ENCODE results near the gene PTTG2.

Gene PTTG2

GRCh38 chr4:37985730-37986275, 25.6 kb downstream of the PTTG2 start:
- no peak for DNase-seq (ENCODE audit: low read depth in 2 of 2)

DNA sequence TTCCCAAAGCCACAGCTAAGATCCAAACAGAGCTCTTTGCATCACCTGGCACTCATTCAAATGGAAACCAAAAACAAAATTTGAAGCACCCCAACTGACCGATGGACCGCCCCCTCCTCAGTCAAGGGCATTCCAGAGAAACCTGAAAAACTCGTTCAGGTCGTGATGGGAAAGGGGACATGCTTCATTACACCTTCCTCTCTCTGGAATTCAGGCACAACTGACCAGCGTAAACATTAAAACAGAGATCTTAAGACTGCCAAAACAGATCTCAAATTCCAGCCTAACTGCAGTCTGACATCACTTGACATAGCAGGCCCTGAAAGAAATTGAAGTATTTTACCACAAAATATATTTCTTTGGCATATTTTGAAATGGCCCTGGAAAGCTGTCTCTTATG, 28.5 kb downstream of the PTTG2 start:
- DNase-seq (ENCODE audit: low read depth in 2 of 2), result no peak

DNA sequence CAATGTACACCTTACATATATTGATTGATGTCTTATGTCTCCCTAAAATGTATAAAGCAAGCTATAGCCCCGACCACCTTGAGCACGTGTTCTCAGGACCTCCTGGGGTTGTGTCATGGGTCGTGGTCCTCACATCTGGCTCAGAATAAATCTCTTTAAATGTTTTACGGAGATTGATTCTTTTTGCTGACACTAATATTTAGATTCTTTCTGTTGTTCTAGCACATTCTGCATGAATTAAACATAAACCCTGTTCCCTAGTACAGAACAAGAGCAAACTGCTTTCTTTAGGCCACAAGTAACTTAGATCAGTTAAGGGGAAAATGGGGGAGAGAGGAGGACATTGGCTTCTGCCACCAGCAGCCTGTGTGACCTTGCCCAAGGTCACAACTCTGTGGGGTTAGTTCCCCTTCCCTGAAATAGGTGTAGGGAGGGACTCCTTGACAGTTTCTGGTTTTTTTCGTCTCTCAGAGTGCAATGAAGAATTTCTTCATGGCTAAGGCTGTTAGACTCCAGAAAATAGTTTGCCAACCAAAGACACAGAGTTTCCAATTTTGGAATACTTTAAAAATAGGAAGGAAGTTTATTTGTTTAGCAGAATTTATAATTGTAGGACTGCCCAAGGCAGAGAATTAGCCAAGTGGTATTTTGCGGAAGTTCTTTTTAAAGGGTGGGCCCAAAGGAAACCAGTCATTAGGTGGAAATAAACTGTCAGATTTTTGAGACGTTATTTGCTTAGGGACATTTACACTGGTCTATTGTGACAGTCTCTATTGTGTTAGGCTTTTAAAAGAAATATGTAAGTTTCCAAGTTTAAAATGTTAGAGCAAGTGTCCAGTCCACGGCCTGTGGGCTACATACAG, 29.4 kb downstream of the PTTG2 start:
- no peak for DNase-seq (ENCODE audit: low read depth in 2 of 2)

GRCh38 chr4:37990731-37991245, 30.6 kb downstream of the PTTG2 start:
- no peak for DNase-seq (ENCODE audit: low read depth in 2 of 2)

GRCh38 chr4:37991623-37992410, 31.6 kb downstream of the PTTG2 start:
- no peak for DNase-seq (ENCODE audit: low read depth in 2 of 2)

GRCh38 chr4:37993806-37994205, 33.6 kb downstream of the PTTG2 start:
- DNase-seq (ENCODE audit: low read depth in 2 of 2), result no peak

DNA sequence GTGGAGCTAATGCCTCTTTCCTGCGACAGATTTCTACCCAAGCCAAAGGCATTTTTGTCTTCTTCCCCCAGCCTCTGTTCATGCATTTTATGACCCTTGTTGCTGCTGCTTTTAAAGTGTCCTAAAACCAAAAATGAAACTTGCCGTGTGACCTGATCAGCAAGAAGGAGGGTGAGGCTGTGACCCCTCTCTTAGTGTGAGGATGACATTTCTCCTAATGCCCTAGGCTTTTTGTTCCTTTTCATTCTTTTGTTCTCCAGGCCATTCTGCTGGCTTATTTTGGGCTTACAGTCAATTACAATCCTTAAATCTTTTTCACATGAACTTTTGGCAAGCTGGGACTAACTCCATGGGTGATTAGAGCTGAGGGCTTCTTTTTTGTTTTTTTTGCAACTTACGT, 34.4 kb downstream of the PTTG2 start:
- no peak for DNase-seq (ENCODE audit: low read depth in 2 of 2)

GRCh38 chr4:37995299-37995821, 35.2 kb downstream of the PTTG2 start:
- no peak for DNase-seq (ENCODE audit: low read depth in 2 of 2)

- DNase-seq (ENCODE audit: low read depth in 2 of 2), result no peak
Measured at GRCh38 chr4:37995981-37996775, 36.0 kb downstream of the PTTG2 start.

GRCh38 chr4:37998226-37998625, 38.0 kb downstream of the PTTG2 start:
- DNase-seq (ENCODE audit: low read depth in 2 of 2), result no peak

- DNase-seq (ENCODE audit: low read depth in 2 of 2), result no peak
Measured at GRCh38 chr4:37999000-37999716, 39.0 kb downstream of the PTTG2 start.

DNA sequence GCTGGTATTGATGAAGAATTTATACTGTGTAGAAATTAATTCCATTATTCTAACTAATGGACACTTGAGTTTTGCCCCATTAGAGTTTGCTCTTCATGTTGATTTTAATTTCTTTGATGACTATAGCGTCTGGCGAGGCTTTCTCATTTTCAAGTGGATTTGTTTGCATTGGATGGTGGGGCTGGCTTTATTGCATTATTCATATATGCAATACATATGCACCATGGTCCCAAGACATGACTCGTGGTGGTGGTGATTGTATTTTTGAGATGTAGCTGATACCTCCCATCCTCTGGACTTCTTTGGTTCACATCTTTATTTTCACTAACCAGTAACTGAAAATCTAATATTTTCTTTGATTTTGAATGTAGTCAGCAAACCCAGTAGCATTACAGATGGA, 39.8 kb downstream of the PTTG2 start:
- DNase-seq (ENCODE audit: low read depth in 2 of 2), result no peak

- no peak for DNase-seq (ENCODE audit: low read depth in 2 of 2)
Measured at GRCh38 chr4:38001927-38002326, 41.7 kb downstream of the PTTG2 start.

- no peak for DNase-seq (ENCODE audit: low read depth in 2 of 2)
Measured at GRCh38 chr4:38002451-38003071, 42.4 kb downstream of the PTTG2 start.

DNA sequence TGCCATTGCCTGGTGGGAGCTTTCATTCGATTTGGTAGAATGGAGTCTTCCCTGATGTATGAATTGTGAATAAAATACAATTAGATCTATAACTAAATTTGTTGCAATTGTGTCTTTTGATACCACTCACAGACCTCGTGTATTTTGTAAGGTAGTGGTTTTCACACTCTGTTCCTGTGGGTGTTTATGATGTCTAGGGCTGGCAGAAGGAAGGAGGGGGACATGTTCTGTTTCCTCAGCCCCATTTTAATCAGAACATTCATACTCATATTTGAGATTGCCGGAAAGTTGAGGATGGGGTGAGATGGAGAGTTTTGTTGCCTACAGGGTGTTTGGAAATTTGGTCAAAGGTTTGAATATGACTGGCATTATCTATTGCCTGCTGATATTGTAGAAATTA, 42.9 kb downstream of the PTTG2 start:
- peak in 1 of 2 donors; percentile 2 for DNase-seq (ENCODE audit: low read depth in 2 of 2)

GRCh38 chr4:38003628-38004027, 43.4 kb downstream of the PTTG2 start:
- no peak for DNase-seq (ENCODE audit: low read depth in 2 of 2)

- no peak for DNase-seq (ENCODE audit: low read depth in 2 of 2)
Measured at GRCh38 chr4:38004062-38004461, 43.9 kb downstream of the PTTG2 start.

DNA sequence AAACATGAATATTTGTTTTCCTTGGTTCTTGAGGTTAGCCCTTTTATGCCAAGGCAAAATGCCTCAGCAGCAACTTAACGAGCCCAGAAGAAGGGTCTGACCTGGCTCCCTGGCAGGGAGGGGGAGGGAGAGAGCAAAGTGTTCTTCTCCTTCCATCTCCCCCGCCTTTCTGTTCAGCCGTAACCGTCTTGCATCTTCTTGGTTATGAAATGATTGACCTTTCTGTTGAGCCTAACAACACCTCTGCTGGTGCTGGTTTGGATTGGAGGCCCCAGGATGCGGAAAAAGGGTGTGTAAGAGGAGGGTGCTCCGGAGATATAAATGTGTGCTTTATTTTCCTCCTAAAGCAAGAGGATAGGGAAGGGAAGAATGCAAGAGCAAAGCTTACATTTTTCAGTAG, 44.7 kb downstream of the PTTG2 start:
- DNase-seq (ENCODE audit: low read depth in 2 of 2), result no peak

GRCh38 chr4:38005637-38006036, 45.4 kb downstream of the PTTG2 start:
- no peak for DNase-seq (ENCODE audit: low read depth in 2 of 2)

DNA sequence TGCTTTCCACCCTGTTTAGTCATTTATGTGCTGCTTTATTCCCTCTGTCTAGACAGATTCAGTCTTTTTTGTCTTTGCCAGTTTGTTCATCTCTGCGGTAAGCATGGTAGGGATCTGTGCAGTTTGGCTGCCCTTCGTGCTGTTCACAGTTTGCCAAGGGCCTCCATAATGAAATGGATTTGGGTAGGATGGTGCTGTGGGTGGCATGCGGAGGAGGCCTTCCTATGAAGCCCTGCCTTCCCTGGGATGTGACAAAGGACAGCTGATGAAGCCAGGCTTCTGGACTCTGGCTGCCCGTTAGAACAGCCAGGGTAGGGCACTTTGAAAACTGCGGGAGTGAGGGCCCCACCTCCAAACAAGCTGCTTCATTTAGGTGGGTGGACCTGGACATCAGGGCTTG, 47.4 kb downstream of the PTTG2 start:
- no peak for DNase-seq (ENCODE audit: low read depth in 2 of 2)

Measured in activated CD8-positive, alpha-beta memory T cell treated with anti-CD3 and anti-CD28 coated beads for 4 hours (primary cell).